HL-60 (cell line): ENCODE data around the gene PRDX1.
A peak's percentile ranks its signal among the peaks of the same experiment; 100 is the strongest.

ENCODE experiments used
- DNase-seq, 2 experiments: peaks; one replicate each; pipeline ENCODE4 v3.0.0-alpha.2; 2010 to 2020; ENCODE audit warnings: low read depth in 1 of 2, low spot score in 1 of 2
- H3K27ac ChIP-seq: fragments of 250-450 bp; sonication (Bioruptor Pico); replicated peaks from 2 replicates; pipeline ENCODE4 v1.5.1; 2020; ENCODE audit warnings: mild to moderate bottlenecking, moderate library complexity
- H3K27me3 ChIP-seq: fragments of 250-450 bp; sonication (Bioruptor Pico); 2 replicates; pipeline ENCODE4 v1.5.1; 2021; ENCODE audit warnings: mild to moderate bottlenecking, moderate library complexity; ENCODE audit not compliant: insufficient read depth, poor library complexity, severe bottlenecking
- H3K4me3 ChIP-seq: replicated peaks from 2 replicates; pipeline ENCODE4 v1.5.1; 2011; ENCODE audit warnings: mild to moderate bottlenecking, control low read depth, low read length; ENCODE audit not compliant: insufficient read depth
- GABPA ChIP-seq: IDR thresholded peaks from 2 replicates; pipeline ENCODE4 v1.6.1; 2012; ENCODE audit warnings: low read depth
- POLR2AphosphoS5 ChIP-seq: IDR thresholded peaks from 2 replicates; pipeline ENCODE4 v1.6.1; 2012; ENCODE audit warnings: low read depth
- SPI1 ChIP-seq: IDR thresholded peaks from 2 replicates; pipeline ENCODE4 v1.6.1; 2012; ENCODE audit warnings: low read depth, mild to moderate bottlenecking, borderline replicate concordance
- TF ChIP-seq, protein P1 (sequence below): IDR thresholded peaks from one replicate; pipeline ENCODE4 v1.5.1; 2011; ENCODE audit warnings: low read length, control low read depth, inconsistent platforms; ENCODE audit not compliant: insufficient read depth
- TF ChIP-seq, protein P2 (sequence below): IDR thresholded peaks from 2 replicates; pipeline ENCODE4 v1.6.1; 2012; ENCODE audit warnings: low read depth; ENCODE audit not compliant: insufficient replicate concordance

PRDX1 gene

DNA sequence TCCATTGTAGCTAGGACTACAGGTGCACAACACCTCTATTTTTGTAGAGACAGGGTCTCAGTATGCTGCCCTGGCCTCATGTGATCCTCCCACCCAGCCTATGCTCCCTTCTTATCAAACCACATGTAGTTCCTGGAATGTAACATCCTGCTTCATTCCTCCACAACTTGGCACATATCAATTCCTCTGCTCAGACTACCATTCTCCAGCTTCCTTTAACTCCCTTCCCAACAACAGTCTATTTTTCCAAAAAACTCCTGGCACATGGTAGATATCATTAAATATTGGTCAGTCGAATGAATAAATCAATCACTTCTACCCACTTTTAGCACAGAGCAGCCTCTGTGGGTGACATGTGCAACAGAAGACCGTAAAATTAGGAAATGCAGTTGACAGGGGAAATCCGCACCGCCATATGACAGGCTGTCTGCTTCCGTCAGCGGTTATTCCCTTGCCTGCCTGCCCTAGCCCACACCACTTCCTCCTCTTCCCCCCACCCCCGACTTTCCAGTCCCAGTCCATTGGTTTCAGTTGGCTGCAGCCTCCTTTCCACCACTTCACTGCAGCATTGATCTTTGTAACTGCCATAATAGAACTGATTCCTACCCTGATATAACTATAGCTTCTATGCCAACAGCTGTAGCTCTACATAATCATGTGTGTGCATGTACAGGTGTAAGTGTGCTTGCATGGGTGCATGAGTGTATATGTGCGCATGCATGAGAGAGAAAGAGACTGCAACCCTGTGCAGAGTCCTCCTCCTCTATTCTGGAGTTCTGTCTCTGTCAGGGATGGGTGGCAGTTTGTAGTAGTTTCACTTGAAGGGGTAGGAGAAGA is 22.1 kb upstream of the PRDX1 start:
- H3K27me3 ChIP-seq: no peaks in the 10 kb centered on the region
- H3K27ac ChIP-seq: no peak overlapping the region
- DNase-seq: peak; percentile 74 to 92
- TF ChIP-seq, protein P1, sequence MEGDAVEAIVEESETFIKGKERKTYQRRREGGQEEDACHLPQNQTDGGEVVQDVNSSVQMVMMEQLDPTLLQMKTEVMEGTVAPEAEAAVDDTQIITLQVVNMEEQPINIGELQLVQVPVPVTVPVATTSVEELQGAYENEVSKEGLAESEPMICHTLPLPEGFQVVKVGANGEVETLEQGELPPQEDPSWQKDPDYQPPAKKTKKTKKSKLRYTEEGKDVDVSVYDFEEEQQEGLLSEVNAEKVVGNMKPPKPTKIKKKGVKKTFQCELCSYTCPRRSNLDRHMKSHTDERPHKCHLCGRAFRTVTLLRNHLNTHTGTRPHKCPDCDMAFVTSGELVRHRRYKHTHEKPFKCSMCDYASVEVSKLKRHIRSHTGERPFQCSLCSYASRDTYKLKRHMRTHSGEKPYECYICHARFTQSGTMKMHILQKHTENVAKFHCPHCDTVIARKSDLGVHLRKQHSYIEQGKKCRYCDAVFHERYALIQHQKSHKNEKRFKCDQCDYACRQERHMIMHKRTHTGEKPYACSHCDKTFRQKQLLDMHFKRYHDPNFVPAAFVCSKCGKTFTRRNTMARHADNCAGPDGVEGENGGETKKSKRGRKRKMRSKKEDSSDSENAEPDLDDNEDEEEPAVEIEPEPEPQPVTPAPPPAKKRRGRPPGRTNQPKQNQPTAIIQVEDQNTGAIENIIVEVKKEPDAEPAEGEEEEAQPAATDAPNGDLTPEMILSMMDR: no peak
- peak; percentile 94 for TF ChIP-seq POLR2AphosphoS5
- peak; percentile 94 for TF ChIP-seq SPI1
- no peak overlapping the region for H3K4me3 ChIP-seq

DNA sequence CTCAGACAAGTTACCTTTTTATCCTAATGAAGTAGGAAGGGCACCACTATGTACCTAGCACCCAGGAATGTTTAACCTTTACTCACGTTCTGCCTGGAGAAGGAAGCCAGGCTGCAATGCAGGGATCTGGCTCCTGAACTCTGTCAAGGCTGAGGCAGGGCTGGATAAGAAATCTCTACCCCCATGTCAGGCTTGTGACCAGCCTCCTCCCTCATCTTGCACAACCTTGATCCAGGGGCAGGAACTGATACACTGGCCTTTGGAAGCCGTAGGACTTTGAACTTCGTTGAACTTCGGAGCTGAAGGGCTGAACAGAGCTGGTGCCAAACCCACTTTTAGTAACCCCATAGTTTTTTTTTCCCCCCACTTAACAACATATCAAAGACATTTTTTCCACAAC is 20.9 kb upstream of the PRDX1 start:
- no peak overlapping the region for H3K4me3 ChIP-seq
- no peak for DNase-seq
- TF ChIP-seq GABPA (no peak), POLR2AphosphoS5 (no peak), SPI1 (no peak)
- TF ChIP-seq, protein P1: no peak
- TF ChIP-seq, protein P2, sequence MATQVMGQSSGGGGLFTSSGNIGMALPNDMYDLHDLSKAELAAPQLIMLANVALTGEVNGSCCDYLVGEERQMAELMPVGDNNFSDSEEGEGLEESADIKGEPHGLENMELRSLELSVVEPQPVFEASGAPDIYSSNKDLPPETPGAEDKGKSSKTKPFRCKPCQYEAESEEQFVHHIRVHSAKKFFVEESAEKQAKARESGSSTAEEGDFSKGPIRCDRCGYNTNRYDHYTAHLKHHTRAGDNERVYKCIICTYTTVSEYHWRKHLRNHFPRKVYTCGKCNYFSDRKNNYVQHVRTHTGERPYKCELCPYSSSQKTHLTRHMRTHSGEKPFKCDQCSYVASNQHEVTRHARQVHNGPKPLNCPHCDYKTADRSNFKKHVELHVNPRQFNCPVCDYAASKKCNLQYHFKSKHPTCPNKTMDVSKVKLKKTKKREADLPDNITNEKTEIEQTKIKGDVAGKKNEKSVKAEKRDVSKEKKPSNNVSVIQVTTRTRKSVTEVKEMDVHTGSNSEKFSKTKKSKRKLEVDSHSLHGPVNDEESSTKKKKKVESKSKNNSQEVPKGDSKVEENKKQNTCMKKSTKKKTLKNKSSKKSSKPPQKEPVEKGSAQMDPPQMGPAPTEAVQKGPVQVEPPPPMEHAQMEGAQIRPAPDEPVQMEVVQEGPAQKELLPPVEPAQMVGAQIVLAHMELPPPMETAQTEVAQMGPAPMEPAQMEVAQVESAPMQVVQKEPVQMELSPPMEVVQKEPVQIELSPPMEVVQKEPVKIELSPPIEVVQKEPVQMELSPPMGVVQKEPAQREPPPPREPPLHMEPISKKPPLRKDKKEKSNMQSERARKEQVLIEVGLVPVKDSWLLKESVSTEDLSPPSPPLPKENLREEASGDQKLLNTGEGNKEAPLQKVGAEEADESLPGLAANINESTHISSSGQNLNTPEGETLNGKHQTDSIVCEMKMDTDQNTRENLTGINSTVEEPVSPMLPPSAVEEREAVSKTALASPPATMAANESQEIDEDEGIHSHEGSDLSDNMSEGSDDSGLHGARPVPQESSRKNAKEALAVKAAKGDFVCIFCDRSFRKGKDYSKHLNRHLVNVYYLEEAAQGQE: no peak
- no peaks in the 10 kb centered on the region for H3K27me3 ChIP-seq
- no peak overlapping the region for H3K27ac ChIP-seq

DNA sequence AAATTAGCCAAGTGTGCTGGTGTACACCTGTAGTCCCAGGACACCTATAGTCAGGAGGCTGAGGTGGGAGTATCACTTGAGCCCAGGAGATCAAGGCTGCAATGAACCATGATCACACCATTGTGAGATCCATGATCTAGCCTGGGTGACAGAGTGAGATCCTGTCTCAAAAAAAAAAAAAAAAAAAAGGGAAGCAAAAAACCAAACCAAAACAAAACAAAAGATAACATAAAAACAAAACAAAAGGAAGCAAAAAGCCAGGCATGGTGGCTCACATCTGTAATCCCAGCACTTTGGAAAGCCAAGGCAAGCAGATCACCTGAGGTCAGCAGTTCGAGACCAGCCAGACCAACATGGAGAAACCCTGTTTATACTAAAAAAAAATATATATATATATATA is 19.5 kb upstream of the PRDX1 start:
- Histone ChIP-seq H3K27me3 (no peaks in the 10 kb centered on the region), H3K4me3 (no peak overlapping the region), H3K27ac (no peak overlapping the region)
- TF ChIP-seq, protein P2: no peak
- no peak for TF ChIP-seq SPI1
- TF ChIP-seq GABPA: no peak
- no peak for TF ChIP-seq POLR2AphosphoS5
- TF ChIP-seq, protein P1: no peak
- DNase-seq: no peak
